ENCODE data around the gene FGF2.

FGF2 gene

DNA sequence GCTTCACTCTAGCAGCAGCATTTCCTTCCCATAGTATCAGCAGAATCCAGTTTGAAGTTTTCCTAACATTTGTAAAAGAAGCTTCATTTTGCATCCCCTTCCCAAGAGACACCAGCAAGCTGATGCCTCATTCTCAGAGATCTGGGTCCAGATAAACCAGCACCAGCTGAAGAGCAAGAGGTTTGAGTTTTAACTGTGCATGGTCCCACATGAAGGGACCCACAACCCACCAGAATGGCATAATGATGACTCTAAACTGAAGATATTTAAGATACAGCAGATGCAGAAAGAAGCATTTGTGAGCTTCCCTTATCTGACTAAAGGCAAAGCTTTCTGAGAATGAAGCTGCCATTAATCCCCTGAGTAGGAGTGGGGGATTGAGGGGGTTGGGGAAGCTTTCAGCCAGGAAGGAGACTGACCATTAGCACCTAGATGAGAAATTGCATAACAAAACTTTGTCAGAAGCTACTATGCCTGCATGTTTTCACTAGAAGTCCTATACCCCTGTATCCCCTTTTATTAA lies 77.2 kb downstream of the FGF2 start:
- no peak overlapping the region for H3K9ac ChIP-seq
- no peak for TF ChIP-seq Cebpa-rat (IDR thresholded peaks at IDR 0.05)
- no peaks in the 10 kb centered on the region for H3K9me3 ChIP-seq
- H3K36me3 ChIP-seq, result no peaks in the 10 kb centered on the region
- no peaks in the 10 kb centered on the region for H4K20me1 ChIP-seq
- no peaks in the 10 kb centered on the region for H3K27me3 ChIP-seq
- no peaks in the 10 kb centered on the region for H3K4me1 ChIP-seq
- no peak overlapping the region for H3K4me3 ChIP-seq
- no peak overlapping the region for H3K4me2 ChIP-seq
- H3K27ac ChIP-seq, result no peak overlapping the region

- H3K4me1 ChIP-seq, result no peaks in the 10 kb centered on the region
- H3K9me3 ChIP-seq, result no peaks in the 10 kb centered on the region
- H3K4me3 ChIP-seq, result no peak overlapping the region
- no peak overlapping the region for H3K4me2 ChIP-seq
- no peak overlapping the region for H3K27ac ChIP-seq
- no peaks in the 10 kb centered on the region for H4K20me1 ChIP-seq
- TF ChIP-seq Cebpa-rat (IDR thresholded peaks at IDR 0.05), result no peak
- H3K36me3 ChIP-seq, result no peaks in the 10 kb centered on the region
- no peaks in the 10 kb centered on the region for H3K27me3 ChIP-seq
- H3K9ac ChIP-seq, result no peak overlapping the region
Observed at GRCh38 chr4:122906859-122907305, 80.3 kb downstream of the FGF2 start.

GRCh38 chr4:122908223-122908622 lies 81.6 kb downstream of the FGF2 start:
- no peaks in the 10 kb centered on the region for H3K4me1 ChIP-seq
- no peaks in the 10 kb centered on the region for H4K20me1 ChIP-seq
- no peaks in the 10 kb centered on the region for H3K27me3 ChIP-seq
- TF ChIP-seq Cebpa-rat (IDR thresholded peaks at IDR 0.05), result no peak
- H3K36me3 ChIP-seq, result no peaks in the 10 kb centered on the region
- H3K27ac ChIP-seq, result no peak overlapping the region
- no peaks in the 10 kb centered on the region for H3K9me3 ChIP-seq
- no peak overlapping the region for H3K4me2 ChIP-seq
- no peak overlapping the region for H3K4me3 ChIP-seq
- H3K9ac ChIP-seq, result no peak overlapping the region

- no peaks in the 10 kb centered on the region for H3K9me3 ChIP-seq
- H3K4me2 ChIP-seq, result no peak overlapping the region
- no peak overlapping the region for H3K9ac ChIP-seq
- no peak overlapping the region for H3K4me3 ChIP-seq
- no peak overlapping the region for H3K27ac ChIP-seq
- no peaks in the 10 kb centered on the region for H3K36me3 ChIP-seq
- no peaks in the 10 kb centered on the region for H3K4me1 ChIP-seq
- no peak for TF ChIP-seq Cebpa-rat (IDR thresholded peaks at IDR 0.05)
- no peaks in the 10 kb centered on the region for H3K27me3 ChIP-seq
- no peaks in the 10 kb centered on the region for H4K20me1 ChIP-seq
Observed at GRCh38 chr4:122909683-122910082, 83.1 kb downstream of the FGF2 start.

- H3K27ac ChIP-seq, result no peak overlapping the region
Observed at GRCh38 chr4:122911588-122911987, 85.0 kb downstream of the FGF2 start.

DNA sequence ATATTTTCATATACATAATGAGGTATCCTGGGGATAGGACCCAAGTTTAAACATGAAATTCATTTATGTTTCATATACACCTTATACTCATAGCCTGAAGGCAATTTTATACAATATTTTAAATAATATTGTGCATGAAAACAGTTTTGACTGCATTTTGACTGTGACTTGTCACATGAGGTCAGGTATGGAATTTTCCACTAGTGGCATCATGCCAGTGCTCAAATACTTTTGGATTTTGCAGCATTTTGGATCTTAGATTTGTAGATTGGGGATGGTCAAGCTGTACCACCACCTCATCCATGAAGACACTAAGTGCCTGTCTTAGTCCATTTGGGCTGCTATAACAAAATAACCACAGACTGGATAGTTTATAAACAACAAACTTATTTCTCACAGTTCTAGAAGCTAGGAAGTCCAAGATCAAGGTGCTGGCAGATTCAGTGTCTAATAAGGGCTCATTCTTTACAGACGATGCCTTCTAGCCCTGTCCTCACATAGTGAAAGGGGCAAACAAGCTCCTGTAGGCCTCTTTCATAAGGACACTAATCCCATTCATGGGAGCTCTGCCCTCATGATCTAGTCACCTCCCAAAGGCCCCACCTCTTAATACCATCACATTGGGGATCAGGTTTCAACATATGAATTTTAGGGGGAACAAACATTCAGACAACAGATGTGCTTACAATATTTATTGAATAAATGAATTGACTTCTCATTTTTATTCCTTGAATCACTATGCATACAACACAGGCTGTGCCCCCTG lies 86.4 kb downstream of the FGF2 start:
- no peak overlapping the region for H3K4me2 ChIP-seq
- H4K20me1 ChIP-seq, result no peaks in the 10 kb centered on the region
- no peaks in the 10 kb centered on the region for H3K36me3 ChIP-seq
- no peak for TF ChIP-seq Cebpa-rat (IDR thresholded peaks at IDR 0.05)
- H3K27me3 ChIP-seq, result no peaks in the 10 kb centered on the region
- H3K4me1 ChIP-seq, result no peaks in the 10 kb centered on the region
- no peak overlapping the region for H3K27ac ChIP-seq
- no peak overlapping the region for H3K9ac ChIP-seq
- H3K4me3 ChIP-seq, result no peak overlapping the region
- no peaks in the 10 kb centered on the region for H3K9me3 ChIP-seq

More at GRCh38 chr4:122911588-122911987, 85.0 kb downstream of the FGF2 start:
- H3K4me2 ChIP-seq, result no peak overlapping the region
- H3K9me3 ChIP-seq, result no peaks in the 10 kb centered on the region
- H4K20me1 ChIP-seq, result no peaks in the 10 kb centered on the region
- no peak overlapping the region for H3K4me3 ChIP-seq
- no peaks in the 10 kb centered on the region for H3K27me3 ChIP-seq
- no peak for TF ChIP-seq Cebpa-rat (IDR thresholded peaks at IDR 0.05)
- no peaks in the 10 kb centered on the region for H3K36me3 ChIP-seq
- no peak overlapping the region for H3K9ac ChIP-seq
- H3K4me1 ChIP-seq, result no peaks in the 10 kb centered on the region

- no peak overlapping the region for H3K4me2 ChIP-seq
- H3K27me3 ChIP-seq, result no peaks in the 10 kb centered on the region
- no peaks in the 10 kb centered on the region for H3K9me3 ChIP-seq
- no peak for TF ChIP-seq Cebpa-rat (IDR thresholded peaks at IDR 0.05)
- H4K20me1 ChIP-seq, result no peaks in the 10 kb centered on the region
- no peak overlapping the region for H3K4me3 ChIP-seq
- H3K4me1 ChIP-seq, result no peaks in the 10 kb centered on the region
- no peak overlapping the region for H3K27ac ChIP-seq
- no peak overlapping the region for H3K9ac ChIP-seq
- no peaks in the 10 kb centered on the region for H3K36me3 ChIP-seq
Observed at GRCh38 chr4:122914292-122914904, 87.8 kb downstream of the FGF2 start.

DNA sequence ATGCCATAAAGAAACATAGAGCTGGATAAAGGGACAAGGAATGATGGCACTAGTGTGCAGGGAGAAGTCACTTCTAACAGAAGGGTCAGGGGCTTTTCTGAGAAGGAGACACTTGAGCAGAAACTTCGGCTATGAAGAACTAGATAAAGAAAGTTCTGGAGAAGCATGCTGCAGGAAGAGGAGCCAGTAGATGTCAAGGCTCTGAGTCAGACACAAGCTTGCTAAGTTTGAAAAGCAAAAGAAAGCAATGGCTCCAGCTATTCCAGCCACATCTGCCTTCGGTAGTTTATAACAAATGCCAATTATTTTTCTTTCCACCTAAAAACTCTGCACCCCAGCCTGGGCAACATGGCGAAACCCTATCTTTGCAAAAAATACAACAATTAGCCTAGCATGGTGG lies 88.3 kb downstream of the FGF2 start:
- H3K36me3 ChIP-seq, result no peaks in the 10 kb centered on the region
- TF ChIP-seq Cebpa-rat (IDR thresholded peaks at IDR 0.05), result no peak
- H3K4me3 ChIP-seq, result no peak overlapping the region
- H3K4me1 ChIP-seq, result no peaks in the 10 kb centered on the region
- no peak overlapping the region for H3K4me2 ChIP-seq
- no peaks in the 10 kb centered on the region for H3K27me3 ChIP-seq
- no peak overlapping the region for H3K9ac ChIP-seq
- no peaks in the 10 kb centered on the region for H3K9me3 ChIP-seq
- H4K20me1 ChIP-seq, result no peaks in the 10 kb centered on the region
- H3K27ac ChIP-seq, result no peak overlapping the region

- H3K27ac ChIP-seq, result no peak overlapping the region
- H4K20me1 ChIP-seq, result no peaks in the 10 kb centered on the region
- no peak for TF ChIP-seq Cebpa-rat (IDR thresholded peaks at IDR 0.05)
- peaks cover 7% of the 10 kb centered on the region; the same call in 1 of the 2 replicates for H3K4me1 ChIP-seq
- H3K4me3 ChIP-seq, result no peak overlapping the region
- no peak overlapping the region for H3K9ac ChIP-seq
- H3K4me2 ChIP-seq, result no peak overlapping the region
- no peaks in the 10 kb centered on the region for H3K9me3 ChIP-seq
- H3K36me3 ChIP-seq, result no peaks in the 10 kb centered on the region
- no peaks in the 10 kb centered on the region for H3K27me3 ChIP-seq
Observed at GRCh38 chr4:122917731-122918130, 91.1 kb downstream of the FGF2 start.

- Histone ChIP-seq H3K9me3 (no peaks in the 10 kb centered on the region), H3K27ac (no peak overlapping the region), H3K9ac (no peak overlapping the region), H3K4me3 (no peak overlapping the region), H3K36me3 (no peaks in the 10 kb centered on the region), H3K4me2 (no peak overlapping the region), H3K27me3 (no peaks in the 10 kb centered on the region), H4K20me1 (0 out of 2 replicates have a peak, but pooled peaks cover 5% of the 10 kb centered on the region), H3K4me1 (peaks cover 18% of the 10 kb centered on the region)
- no peak for TF ChIP-seq Cebpa-rat (IDR thresholded peaks at IDR 0.05)
Observed at GRCh38 chr4:122920473-122920872, 93.8 kb downstream of the FGF2 start.
